Liver (tissue), 3 donors: ENCODE results near the gene DGKB.

Source experiments
- CTCF ChIP-seq: fragments of 150-350 bp; IDR thresholded peaks from 2 replicates; pipeline ENCODE4 v1.5.1; 2017; ENCODE audit warnings: improper control_type of control experiment, low read depth, low read length; ENCODE audit not compliant: missing input control
- EGR1 ChIP-seq, 2 donors: IDR thresholded peaks; 2 replicates each; pipeline ENCODE4 v1.6.1; 2016 to 2018; ENCODE audit warnings: antibody characterized with exemption in 2 of 2, low read depth in 2 of 2
- FOXA1 ChIP-seq: IDR thresholded peaks from 2 replicates; pipeline ENCODE4 v1.6.1; 2016; ENCODE audit warnings: antibody characterized with exemption
- JUND ChIP-seq, 2 donors: IDR thresholded peaks; 2 replicates each; pipeline ENCODE4 v1.6.1; 2016; ENCODE audit warnings: antibody characterized with exemption in 2 of 2
- MAX ChIP-seq: IDR thresholded peaks from 2 replicates; pipeline ENCODE4 v1.6.1; 2016; ENCODE audit warnings: antibody characterized with exemption
- RAD21 ChIP-seq, 2 donors: IDR thresholded peaks; 2 replicates each; pipeline ENCODE4 v1.6.1; 2016; ENCODE audit warnings: antibody characterized with exemption in 2 of 2, mild to moderate bottlenecking in 2 of 2
- TAF1 ChIP-seq: conservative IDR thresholded peaks from 2 replicates; pipeline ENCODE4 v1.6.1; 2016; ENCODE audit warnings: antibody characterized with exemption, mild to moderate bottlenecking
- YY1 ChIP-seq: IDR thresholded peaks from 2 replicates; pipeline ENCODE4 v1.6.1; 2016; ENCODE audit warnings: antibody characterized with exemption, mild to moderate bottlenecking
- ZBTB33 ChIP-seq: IDR thresholded peaks from 2 replicates; pipeline ENCODE4 v1.6.1; 2016; ENCODE audit warnings: antibody characterized with exemption
- donor health status: healthy.
- donor health status: healthy.

DNA sequence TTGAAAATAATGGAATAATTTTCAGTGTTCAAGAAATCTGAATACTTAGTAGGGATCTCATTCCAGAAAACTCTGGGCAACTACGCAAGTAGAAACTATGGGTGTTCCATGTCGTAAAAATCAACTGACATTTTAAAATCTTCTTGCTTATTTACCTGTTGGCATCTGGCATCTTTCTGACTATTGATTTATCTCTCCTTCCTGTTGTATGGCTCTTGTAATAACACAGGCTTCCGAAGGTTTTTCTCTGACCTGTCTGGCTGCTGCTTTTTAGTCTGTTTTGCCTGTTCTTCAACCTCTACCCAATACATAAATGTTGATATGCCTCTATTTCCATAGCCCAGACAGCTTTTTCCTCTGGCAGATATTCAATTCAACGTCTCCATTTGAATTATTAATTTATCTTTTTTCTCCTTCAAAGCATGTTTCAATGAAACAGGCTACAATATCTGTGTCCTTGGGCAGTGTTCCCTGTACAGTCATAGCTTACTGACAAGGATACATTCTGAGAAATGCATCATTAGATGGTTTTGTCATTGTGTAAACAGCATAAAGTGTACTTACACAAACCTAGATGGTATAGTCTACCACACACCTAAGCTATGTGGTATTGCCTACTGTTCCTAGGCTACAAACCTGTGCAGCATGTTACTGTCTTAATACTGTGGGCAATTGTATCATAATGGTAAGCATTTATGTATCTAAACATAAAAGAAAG, 807.2 kb downstream of the DGKB start:
- TF ChIP-seq CTCF = no peak
- TF ChIP-seq FOXA1 = no peak
- TF ChIP-seq RAD21 (IDR thresholded peaks at IDR 0.05) = no peak
- TF ChIP-seq EGR1 (IDR thresholded peaks at IDR 0.05; ENCODE audit: low read depth in 2 of 2) = no peak
- no peak for TF ChIP-seq TAF1
- no peak for TF ChIP-seq MAX
- no peak for TF ChIP-seq ZBTB33
- no peak for TF ChIP-seq JUND (IDR thresholded peaks at IDR 0.05)
- no peak for TF ChIP-seq YY1
